Mesenteric fat pad (tissue), 1 donor: ENCODE results near the gene C14orf39. TPM values are rescaled to one million over a fixed set of nuclear protein-coding genes. Genes with fewer than 3 reads are reported as not detected.

Experiments
- DNase-seq: peaks from one replicate; pipeline ENCODE4 v3.0.0-alpha.2; 2020; ENCODE audit warnings: low spot score
- long read RNA-seq: library from polyadenylated mRNA; unstranded; transcript quantifications from one replicate; pipeline ENCODE4 v2.0.0, GENCODE V29; 2020
- total RNA-seq: library from RNA; stranded (reverse); fragmentation: NEBNext Ultra II Directional; extraction: Animal tissue kit (Norgen Biotek cat#: 25700); gene quantifications from one replicate; pipeline ENCODE4 v1.2.1, GENCODE V29; 2021
- donor health status: DM: yes; HTN: yes; CAD: no.

C14orf39 gene
- 0.10 TPM for total RNA-seq
- long read RNA-seq = 0 reads

- DNase-seq = no peak
Measured at GRCh38 chr14:60485598-60486251, at the start of gene C14orf39. TSS of gene C14orf39 (minus strand) at chr14:60486063. CDS start at chr14:60485078, 985 bp downstream.

DNA sequence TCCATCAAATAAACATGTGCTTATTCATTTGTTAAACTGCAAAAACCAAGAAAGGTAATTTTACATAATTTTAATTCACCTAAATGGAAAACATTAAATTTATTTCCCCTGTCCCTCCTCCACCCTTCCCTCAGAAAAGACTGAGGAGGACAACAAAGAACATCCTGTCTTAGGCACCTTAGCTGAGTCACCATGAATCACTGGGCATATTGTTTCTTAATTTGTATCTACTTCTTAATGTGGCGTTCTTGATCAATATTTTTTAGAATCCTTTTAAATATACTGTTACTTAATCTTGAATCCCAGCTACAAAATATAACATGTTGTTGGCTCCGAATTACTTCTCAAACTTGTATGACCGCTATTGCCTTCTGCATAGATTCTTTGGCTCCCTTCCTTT lies 46.6 kb upstream of the C14orf39 start:
- no peak for DNase-seq

DNA sequence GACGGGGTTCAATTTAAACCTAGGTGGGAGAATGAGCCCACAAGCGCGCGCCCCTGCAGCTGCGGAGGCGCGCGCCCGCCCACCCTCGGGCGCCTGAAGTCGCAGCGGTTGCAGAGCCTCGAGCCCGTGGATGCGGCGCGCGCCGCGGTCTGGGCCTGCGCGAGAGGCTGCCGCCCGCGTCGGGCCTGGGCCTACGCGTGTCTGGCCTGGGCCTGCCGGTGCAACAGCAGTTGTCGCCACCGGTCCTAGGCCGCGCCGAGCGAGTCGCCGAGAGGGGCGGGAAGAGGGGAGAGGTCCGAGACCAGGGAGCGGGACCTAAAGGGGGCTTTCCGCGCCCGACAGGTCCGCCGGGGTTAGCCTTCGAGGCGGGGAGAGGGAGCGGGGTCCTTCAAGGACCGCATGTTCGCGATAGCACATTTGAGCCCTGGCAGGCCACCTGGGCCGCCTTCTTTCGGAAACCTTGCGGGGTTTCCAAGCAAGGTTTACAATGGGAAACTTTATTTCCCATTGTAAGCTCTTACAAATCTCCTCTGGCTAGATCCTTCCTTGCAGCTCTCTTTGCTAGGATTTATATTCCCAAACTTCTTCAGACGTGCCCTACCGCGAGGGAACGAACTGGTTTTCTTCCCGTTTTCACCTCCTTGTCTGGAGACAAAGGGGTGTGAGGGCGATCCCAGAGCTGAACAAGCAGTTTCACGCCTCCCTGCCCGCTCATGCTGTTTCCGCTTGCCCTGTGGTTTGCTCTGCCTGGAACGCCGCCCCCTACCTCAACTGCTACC lies 29.8 kb upstream of the C14orf39 start:
- no peak for DNase-seq

- no peak for DNase-seq
Measured at GRCh38 chr14:60514741-60515491, 29.1 kb upstream of the C14orf39 start.

GRCh38 chr14:60514378-60514740 lies 28.5 kb upstream of the C14orf39 start:
- no peak for DNase-seq

- no peak for DNase-seq
Measured at GRCh38 chr14:60512973-60513571, 27.2 kb upstream of the C14orf39 start.

- DNase-seq = no peak
Measured at GRCh38 chr14:60512126-60512525, 26.3 kb upstream of the C14orf39 start.

DNA sequence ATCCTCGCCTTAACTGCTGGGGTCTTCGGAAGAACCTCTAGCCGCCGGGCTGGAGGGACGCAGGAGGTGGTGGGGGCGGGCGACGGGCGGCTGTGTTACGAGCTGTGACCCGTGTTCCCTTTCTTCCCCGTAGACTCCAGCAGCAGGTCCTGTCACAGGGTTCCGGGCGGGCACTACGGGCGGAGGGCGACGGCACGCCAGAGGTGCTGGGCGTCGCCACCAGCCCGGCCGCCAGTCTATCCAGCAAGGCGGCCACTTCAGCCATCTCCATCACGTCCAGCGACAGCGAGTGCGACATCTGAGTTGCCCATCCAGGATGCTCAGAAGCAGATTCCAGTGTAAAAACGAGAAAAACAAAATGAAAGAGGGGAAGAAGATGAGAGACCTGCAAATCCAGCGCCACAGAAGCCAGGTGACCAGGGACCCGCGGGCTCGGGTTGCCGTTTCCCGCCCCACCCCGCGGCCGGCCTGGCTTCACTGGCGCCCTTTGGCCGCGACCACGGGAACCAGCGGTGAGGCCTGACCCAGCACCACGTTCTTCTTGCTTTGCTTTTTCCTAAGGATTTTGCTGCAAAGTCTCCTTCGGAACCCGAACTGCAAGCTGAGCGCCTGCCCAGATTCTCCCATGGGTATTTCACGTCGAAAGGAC lies 25.2 kb upstream of the C14orf39 start:
- no peak for DNase-seq

- DNase-seq = no peak
Measured at GRCh38 chr14:60510254-60510950, 24.5 kb upstream of the C14orf39 start.

- no peak for DNase-seq
Measured at GRCh38 chr14:60509438-60510253, 23.8 kb upstream of the C14orf39 start.

DNA sequence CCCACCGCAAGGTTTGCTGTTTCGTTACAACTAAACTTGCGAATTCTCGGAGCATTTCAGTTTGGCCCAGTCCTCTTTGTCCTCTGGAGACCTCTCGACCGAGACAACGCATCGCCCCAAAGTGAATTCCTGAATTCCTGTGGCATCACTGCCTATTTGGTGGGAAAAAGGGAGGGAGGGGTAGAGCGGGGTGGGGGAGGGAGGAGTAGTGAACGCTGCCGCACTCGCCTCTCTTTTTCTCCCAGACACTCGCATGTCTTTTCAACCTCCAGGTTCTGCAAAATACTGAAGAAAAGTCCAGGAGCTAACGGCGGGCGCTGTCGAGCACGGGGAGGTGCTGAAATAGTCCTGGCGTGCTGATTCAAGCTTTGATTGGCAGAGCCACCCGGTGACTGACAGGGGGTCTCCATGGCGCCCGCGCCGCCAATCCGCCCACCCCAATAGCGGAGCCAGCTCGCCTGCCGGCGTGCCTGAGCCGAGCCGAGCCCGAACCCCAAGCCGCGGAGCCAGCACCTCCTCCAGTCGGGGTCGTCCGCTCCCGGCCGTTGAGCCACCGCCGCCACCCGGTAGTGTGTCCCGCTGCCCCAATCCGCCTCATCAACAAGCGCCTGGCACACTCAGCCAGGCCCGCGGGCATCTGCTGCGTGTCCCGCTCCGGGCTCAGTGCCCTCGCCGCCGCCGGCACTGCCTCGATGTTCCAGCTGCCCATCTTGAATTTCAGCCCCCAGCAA lies 23.0 kb upstream of the C14orf39 start, which contains the start of gene SIX6:
TSS of gene SIX6 (plus strand) at position 440 of the 731 bp plus-strand sequence. CDS start at position 693, 253 bp downstream.
- DNase-seq = no peak

GRCh38 chr14:60508363-60508706 lies 22.5 kb upstream of the C14orf39 start:
- DNase-seq = no peak

GRCh38 chr14:60506985-60507829 lies 21.3 kb upstream of the C14orf39 start:
- no peak for DNase-seq

GRCh38 chr14:60506462-60506984 lies 20.7 kb upstream of the C14orf39 start:
- DNase-seq = no peak

- no peak for DNase-seq
Measured at GRCh38 chr14:60506010-60506409, 20.1 kb upstream of the C14orf39 start.

DNA sequence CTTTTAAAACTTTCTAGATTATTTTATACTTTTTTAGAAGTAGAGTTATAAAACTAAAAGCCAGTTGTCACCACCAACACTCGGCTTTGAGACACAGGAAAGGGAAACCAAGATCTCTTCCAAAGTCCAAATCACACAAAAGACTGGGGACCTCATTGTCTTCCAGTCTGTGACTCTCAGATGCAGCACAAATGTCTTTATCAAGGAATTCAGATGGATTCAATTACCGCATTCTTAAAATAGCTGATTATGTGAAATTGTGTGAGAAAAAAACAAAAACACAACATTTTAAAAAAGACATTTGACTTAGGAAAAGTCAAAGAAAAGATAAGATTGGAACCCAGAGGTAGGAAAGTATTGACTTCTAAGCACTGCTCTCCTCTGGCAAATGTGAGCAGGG lies 19.6 kb upstream of the C14orf39 start:
- no peak for DNase-seq

- DNase-seq = no peak
Measured at GRCh38 chr14:60502541-60502940, 16.7 kb upstream of the C14orf39 start.

DNA sequence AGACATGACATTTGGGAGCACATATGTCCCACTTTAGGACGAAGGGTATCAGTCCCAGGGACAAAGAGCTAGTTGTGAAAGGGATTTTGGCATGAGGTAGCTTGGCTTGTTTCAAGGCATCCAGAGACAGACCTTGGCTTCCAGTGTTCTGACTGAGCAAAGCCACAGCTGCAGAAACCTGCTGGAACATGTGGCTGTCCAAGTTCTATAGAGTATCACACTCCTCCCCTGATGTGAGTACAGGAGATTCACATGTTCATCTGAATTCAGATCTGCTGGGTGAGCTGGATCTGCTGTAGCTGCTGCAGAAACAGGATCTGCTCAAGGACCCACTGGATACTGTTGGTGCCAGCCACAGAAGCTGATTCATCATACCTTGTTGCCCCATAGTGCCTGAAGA lies 10.1 kb upstream of the C14orf39 start:
- DNase-seq = no peak
